HG03558 (cell line): ENCODE measurements around the gene DBP.

Experiments
- ATAC-seq: cut with Tn5 transposase; IDR thresholded peaks from one replicate; pipeline ENCODE4 v1.9.1; 2021; ENCODE audit warnings: moderate number of reproducible peaks; ENCODE audit not compliant: unreplicated experiment; ENCODE audit errors: extremely low read depth

Gene DBP

DNA sequence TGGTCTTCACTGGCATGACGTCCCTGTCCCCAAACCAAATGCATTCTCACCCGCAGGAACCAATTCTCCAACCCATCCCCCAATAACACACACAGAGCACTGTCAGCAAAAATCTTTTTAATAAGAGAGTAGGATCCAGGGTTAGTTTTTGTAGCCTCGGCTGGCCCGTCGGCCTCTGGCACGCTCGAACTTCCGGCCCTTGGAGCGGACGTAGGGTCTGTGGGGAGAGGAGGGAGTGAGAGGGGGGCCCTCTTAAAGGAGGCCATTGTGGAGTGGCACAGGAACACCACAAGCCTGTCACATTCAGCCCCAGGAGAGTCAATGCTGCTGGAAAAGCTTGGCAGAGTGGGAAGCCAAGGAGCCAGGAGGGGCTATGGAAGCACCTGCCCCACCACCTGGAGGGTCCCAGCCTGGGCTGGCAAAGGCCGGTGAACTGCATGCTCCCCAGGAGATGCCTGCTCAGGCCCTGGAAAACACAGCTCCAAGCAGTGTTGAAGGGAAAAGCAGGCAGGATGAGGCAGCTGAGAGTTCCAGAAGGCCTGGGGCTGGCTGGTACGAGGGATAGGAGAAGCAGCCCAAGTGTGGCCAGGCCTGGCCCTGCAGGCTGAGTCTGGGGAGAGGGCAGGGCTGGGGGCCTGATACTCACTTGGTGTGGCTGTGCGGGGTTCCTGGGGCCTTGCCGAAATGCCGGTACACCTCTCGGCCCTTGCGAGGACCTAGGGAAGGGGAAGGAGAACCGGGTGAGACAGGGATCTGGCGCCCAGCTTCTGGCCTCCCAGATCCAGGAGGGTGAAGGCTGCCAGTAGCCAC is 21.7 kb downstream of the DBP start:
- ATAC-seq: no peak

DNA sequence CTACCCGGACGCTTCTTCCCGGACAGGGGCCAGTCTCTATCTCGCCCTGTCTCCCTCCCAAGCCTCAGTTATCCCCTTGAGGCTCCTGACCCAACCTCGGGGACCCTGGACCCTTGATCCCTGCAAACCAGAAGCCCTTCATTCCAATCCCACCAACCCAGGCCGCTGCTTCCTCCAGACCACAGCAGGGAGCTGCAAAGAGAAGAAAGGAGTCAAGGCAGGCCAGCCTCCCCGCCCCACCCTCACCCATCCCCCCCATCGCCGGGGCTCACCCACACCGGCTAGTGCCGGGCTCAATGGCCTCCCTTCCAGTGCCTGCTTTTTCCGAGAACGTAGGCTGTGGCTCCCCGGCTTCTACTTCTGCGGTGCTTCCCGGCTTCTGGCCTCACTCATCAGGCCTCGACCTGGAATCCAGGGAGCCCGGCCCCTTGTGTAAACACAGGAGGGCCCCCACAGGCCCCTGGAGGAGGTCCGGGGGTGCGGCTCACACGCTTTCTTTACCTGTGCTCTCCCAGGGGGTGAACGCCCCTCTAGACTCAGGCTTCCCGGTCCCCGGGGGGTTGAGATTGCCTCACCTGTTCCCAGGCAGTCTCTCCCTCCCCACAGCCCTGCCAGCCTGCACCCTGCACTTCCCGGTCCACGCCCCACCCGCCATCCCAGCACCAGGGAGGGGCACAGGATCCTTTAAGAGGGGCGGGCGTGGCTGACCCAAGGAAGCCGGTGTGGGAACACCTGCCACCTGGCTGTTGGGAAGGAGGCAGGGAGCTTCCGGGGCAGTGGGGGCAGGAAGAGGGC is 22.5 kb downstream of the DBP start, which contains the start of gene FAM83E:
FAM83E (minus strand) TSS at position 641 of the 795 bp plus-strand sequence. CDS start 1,704 bp downstream, outside the sequence.
- no peak for ATAC-seq

DNA sequence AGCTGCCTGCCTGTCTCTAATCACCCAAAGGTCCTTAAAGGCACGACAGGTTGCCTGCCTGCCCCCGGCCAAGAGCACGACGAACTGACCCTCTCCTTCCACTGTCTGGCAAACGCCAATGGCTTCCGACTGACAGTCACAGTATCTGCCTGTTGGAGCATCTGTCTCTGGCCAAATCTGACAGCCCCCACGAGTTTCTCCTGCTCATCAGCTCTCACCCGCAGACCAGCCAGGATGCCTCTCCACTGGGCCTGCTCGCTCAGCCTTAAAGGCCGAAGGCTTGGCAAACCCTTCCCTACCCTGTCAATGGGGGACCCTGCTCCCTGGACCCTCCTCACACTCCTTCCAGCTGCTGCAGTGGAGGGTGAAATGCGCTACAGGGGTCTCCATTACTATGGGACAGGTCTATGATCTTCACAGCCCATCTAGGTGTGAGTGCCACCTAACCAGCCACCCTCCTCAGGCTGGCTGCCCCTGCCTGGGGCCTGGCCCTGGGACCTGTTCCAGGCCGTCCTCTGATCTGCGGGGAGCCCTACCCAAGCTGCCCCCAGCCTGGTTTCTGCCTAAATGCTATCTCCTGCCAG is 23.2 kb downstream of the DBP start:
- ATAC-seq: no peak

DNA sequence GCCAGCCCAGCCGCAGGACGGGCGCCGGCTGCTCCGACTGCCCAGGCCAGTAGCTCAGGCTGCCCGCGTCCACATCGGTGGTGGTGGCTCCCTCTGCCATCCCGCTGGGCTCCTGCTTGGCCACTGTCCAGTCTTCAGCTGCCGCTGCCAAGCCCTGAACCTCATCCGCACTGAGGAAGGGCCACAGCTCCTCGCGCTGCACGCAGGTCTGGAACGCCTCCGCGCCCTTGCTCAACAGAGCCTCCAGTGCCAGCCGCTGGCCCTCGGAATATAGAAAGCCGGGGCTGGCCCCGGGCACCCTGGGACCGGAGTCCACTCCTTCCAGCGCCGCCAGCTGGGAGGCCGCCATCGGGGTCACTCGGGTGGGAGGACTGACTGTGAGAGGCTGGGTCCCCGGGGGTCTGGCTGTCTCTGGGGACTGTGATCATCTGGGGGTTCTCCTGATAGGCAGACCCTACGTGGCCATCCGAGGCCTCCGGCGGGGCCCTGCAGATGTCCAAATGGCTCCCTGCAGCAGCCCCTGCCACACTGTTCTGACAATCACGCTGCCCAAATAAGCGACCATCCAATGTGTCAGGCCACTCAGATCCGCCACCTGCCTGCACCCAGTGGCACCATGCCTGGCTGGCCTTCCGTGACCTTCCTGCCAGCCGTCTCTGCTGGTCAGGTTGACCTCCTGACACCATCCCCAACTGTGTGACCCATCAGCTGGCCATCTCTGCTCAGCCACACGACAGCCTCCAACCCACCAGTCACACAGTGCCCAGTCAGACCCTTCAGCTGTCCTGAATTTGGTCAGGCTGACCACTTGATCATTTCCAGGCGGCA is 23.9 kb downstream of the DBP start:
- no peak for ATAC-seq

DNA sequence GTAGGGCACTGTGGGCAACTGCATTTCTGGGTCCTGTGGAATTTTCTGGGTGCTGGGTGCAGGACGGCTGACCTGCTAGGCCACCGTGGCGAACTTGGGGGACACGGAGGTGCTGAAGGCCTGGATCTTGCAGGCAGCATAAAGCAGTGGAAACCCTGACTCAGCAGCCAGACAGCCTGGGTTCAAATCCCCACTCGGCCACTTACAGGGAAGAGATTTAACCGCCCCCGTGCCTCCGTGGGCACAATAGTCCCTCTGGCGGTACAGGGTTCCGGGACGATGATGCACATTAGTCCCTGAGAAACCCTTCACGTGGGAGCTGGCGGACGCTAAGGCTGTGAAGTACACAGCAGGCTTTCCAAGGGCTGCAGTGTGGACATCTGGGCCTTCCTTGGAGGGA is 25.3 kb downstream of the DBP start:
- ATAC-seq: no peak

DNA sequence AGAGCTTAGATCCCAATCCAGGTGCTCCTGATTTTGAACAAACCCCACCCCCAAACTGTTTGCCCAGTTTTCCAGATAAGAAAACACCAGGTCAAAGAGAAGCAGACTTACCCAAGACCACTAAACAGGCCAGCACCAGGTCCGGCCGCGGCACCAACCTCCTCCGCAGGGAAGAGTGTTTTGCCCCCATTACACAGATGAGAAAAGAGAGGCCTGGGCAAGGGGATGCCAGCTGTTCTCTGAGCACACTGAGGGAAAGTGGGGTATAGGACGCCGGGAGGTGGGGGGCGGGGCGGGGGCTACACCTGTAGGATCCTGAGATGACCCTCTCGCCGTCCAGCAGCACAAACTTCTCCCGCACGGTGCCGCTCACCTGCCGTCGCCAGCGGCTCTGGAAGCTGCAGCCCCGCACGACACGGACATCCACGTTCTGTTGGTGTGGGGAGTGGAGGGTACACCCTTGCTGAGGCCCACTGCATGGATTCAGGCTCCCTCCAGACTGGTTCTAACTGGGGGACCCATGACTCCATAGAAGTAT is 27.5 kb downstream of the DBP start:
- ATAC-seq: no peak

DNA sequence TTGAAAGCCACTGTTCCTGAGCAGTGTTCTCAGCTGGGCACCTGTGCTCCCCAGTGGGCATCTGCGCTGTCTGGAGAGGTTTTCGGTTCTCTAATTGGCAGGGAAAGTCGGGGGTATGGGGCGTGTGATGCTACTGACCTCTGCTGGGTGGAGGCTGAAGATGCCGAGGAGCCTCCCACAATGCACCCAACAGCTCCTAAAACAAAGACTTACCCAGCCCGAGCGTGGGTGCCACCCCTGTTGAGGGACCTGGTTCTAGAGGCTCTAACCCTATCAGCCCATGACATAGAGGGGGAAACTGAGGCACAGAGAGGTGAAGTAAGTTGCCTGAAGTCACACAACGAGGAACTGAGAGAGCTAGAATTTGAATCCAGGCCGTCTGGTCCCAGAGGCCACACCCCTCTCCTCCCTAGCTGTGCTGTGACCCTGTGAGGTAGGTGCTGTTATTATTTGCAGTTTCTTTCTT is 28.3 kb downstream of the DBP start:
- ATAC-seq: no peak

DNA sequence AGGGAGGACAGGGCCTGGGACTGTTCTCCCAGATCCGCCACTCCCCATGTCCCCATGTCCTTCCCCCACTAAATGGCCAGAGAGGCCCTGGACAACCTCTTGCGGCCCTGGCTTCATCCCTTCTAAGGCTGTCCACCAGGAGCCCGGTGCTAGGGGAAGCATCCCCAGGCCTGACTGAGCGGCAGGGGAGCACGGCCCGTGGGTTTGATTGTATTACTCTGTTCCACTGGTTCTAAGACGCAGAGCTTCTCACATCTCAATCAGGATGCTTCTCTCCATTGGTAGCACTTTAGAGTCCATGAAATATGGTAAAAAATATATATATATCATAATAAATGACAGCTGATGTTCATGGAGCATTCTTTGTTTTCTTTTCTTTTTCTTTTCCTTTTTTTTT is 29.8 kb downstream of the DBP start:
- no peak for ATAC-seq

DNA sequence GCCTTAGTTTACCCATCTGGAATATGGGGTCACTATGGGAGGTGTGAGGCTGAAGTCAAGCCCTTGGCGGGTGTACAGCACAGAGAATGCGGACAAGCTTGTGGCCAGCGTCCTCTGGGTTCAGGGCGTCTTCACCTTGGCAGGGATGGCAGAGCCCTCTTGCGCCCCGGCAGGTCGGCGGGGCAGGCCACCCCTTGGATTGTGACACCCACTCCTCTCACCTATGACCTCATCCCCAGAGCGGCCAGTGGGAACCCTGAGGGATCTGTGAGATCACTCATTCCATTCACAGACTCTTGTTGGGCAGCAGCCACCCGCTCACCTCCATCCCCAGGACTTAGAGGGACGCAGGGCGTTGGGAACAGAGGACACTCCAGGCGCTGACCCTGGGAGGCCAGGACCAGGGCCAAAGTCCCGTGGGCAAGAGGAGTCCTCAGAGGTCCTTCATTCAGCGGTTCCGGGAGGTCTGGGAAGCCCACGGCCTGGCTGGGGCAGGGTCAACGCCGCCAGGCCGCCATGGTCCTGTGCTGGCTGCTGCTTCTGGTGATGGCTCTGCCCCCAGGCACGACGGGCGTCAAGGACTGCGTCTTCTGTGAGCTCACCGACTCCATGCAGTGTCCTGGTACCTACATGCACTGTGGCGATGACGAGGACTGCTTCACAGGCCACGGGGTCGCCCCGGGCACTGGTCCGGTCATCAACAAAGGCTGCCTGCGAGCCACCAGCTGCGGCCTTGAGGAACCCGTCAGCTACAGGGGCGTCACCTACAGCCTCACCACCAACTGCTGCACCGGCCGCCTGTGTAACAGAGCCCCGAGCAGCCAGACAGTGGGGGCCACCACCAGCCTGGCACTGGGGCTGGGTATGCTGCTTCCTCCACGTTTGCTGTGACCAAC is 30.5 kb downstream of the DBP start, which contains the start of gene SPACA4:
SPACA4 (plus strand) TSS at position 280 of the 896 bp plus-strand sequence; CDS start at position 517, 237 bp downstream.
- ATAC-seq: no peak

DNA sequence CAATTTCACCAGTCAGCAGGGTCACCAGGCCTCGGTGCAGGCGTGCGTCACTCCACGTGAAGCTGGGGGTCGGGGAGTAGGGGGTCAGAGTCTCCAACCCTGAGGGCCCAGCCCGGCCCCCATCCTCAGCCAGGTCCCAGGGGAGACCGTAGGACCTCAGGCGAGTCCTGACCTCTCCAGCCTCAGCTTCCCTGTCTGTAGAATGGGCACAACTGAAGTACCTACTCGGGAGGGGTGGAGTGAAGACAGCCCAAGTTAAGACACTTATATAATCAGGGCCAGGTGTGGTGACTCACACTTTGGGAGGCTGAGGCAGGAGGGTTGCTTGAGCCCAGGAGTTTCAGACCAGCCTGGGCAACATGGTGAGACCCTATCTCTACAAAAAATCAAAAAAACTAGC is 33.3 kb downstream of the DBP start:
- ATAC-seq: no peak

DNA sequence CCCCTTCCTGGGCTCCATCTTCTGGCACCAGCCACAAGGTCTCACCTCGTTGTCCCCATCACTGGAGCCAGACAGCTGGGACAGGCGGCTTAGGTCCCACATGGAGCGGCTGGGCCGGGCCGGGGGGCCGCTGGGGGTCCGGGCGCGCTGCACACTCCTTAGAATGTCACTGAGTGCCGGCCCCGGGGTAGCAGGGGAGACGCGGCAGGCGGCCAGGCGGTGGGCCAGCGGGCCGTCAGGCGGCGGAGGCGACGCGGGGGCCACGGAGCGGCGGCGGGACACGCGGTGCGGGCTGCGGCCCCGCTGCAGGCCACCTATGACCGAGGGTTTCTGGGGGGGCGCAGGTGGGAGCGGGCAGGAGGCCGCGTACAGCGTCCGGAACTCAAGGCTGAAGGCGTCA is 33.7 kb downstream of the DBP start:
- no peak for ATAC-seq

DNA sequence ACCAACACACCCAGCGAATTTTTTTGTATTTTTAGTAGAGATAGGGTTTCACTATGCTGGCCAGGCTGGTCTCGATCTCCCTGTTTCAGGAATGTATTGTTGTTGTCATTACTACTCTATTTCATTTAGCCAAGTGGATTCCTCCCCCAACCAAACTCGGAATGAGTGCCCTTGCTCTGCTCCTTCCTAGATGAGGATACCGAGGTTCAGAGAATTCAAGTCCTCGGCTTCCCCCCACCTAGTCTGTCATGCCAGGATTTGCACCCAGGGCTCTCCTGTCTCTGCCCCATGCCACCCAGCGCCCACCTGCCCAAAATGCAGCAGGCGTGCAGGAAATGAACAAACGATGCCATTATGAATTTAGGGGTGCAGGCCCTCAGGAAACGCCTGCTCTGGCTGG is 34.2 kb downstream of the DBP start:
- no peak for ATAC-seq

DNA sequence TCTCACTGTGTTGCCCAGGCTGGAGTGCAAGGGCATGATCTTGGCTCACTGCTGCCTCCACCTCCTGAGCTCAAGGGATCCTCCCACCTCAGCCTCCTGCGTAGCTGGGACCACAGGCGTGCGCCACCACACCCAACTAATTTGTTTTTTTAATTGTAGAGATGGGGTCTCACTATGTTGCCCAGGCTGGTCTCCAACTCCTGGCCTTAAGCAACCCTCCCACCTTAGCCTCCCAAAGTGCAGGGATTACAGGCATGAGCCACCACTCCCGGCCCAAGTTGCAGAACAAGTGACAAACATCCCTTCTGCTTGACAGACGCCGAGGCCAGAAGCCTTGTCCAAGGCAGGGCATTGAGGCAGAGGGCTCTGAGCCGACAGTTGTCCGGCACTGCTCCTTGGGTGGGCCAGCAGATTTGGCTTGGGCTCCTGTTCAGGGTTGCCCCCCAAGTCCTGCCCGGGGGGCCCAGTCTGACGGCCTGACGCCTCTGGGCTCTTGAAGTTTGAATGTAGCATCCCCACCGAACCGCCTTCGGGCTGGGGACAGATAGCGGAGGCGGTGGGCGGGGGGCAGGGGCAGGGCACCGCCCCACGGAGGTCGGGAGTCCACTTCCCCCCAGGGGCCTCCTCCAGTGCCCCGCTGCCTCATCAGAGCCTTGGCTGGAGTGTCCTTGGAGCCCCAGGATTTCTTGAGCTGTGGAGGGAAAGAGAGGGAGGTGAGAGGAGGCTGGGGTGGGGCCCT is 36.3 kb downstream of the DBP start:
- ATAC-seq: no peak

DNA sequence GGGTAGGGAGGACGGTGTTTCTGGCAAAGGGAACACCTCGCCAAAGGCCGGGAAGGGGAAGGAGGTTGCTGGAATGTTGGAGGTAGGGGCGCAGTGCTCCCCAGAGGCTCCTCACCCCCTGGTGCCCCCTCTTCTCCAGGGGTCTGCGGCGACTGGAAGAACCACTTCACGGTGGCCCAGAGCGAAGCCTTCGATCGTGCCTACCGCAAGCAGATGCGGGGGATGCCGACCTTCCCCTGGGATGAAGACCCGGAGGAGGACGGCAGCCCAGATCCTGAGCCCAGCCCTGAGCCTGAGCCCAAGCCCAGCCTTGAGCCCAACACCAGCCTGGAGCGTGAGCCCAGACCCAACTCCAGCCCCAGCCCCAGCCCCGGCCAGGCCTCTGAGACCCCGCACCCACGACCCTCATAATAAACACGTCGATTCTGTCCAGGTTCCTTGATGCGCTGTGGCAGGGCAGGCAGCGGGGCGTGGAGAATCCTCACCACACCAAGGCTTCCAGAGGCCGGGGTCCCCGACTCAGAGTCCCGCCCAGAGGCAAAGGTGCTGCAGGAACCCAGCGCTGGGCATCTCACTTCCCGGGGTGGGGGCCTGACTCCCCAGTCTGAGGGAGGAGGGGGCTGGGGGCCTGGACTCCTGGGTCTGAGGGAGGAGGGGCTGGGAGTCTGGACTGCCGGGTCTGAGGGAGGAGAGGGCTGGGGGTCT is 38.0 kb downstream of the DBP start:
- ATAC-seq: no peak

DNA sequence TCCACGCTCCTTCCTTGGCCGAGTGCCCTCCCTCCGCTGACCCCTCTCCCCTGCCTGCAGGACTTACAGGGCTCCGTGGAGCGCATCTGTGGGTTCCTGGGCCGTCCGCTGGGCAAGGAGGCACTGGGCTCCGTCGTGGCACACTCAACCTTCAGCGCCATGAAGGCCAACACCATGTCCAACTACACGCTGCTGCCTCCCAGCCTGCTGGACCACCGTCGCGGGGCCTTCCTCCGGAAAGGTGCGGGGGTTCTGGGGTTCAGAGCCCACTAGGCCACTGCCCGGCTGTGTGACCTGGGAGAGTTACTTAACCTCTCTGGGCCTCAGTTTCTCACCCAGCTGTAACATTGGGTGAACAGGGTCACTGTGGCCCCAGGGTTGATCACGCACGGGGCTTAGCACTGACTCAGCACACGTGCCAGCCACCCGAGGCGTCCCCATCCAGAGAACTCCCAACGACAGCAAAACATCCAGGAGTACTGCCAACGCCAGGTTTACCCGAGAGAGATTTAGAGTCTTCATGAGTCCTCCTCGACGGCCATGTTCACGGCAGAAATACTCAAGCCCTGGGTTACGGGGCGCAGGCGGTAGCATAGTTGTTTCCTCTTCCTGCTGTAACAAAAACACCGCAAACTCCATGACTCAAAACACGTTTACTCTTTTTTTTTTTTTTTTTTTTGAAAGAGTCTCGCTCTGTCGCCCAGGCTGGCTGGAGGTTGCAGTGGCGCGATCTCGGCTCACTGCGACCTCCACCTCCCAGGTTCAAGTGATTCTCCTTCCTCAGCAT is 40.3 kb downstream of the DBP start:
- no peak for ATAC-seq

DNA sequence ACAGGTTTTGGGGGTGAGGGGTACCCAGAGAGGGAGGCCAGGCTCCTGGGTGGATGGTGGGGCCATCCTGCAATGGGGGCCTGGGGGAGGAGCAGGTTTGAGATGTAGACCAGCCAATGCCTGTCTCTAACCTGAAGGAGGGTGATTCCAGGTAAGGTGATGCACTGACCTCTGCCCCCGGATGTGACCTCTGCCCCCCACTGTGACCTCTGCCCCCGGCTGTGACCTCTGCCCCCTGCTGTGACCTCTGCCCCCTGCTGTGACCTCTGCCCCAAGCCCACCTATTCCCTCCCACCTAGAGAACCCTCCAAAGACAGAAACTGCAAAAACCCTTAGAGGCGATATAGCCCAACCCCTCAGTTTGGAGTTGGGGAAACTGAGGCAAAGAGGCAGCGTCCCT is 40.9 kb downstream of the DBP start:
- ATAC-seq: no peak

DNA sequence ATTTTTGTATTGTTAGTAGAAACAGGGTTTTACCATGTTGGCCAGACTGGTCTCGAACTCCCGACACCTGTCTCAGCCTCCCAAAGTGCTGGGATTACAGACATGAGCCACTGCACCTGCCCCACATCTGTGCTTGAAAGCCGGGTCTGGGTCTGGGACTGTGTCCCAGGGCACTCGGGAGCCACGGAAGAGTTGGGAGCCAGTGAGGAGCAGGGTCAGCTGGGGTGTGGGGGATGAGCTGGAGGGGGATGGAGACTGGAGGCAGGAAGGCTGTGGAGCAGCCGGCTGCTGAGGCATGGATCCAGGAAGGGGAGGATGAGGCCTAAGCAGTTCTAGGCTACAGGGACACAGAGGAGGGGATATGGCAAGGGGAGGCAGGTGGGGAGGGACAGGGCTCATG is 41.3 kb downstream of the DBP start:
- no peak for ATAC-seq
